K562 (cell line): ENCODE data around the gene ZNF276. TPM values are rescaled to one million over a fixed set of nuclear protein-coding genes. Genes with fewer than 3 reads are reported as not detected.

ENCODE experiments used
- ATAC-seq: fragments of 200-7000 bp; cut with Tn5 transposase; 3 replicates; pipeline ENCODE4 v1.9.1; 2020; ENCODE audit warnings: moderate library complexity
- BruUV-seq: library from RNA; stranded (reverse); fragments of 400-500 nt; replicated peaks from 2 replicates; lab custom pipeline; 2021; lab: Mats Ljungman, UMichigan
- CTCF ChIA-PET: fragments of 300-600 bp; formaldehyde crosslinking; extraction: SDS; loops from one replicate; lab custom pipeline; 2021; ENCODE audit warnings: low intra/inter-chr PET ratio; lab: Yijun Ruan, JAX
- POLR2A ChIA-PET: fragments of 300-600, 350-650 bp; sonication (Branson Sonifier 250); formaldehyde crosslinking; extraction: SDS; loops from one replicate; lab custom pipeline; 2021; ENCODE audit warnings: antibody characterized with exemption, inconsistent platforms; lab: Yijun Ruan, JAX
- DNase-seq, 4 experiments: peaks; one replicate each; pipeline versions ENCODE4 v3.0.0 to v3.0.0-alpha.2; 2011 to 2018; ENCODE audit warnings: low spot score in 3 of 4, mixed read lengths in 3 of 4; ENCODE audit errors: extremely low read depth in 1 of 4
- FAIRE-seq: peaks from 2 replicates; lab custom pipeline; 2011; peaks lifted over from hg19 to GRCh38; lab: Jason Lieb, UNC
- H2AFZ ChIP-seq: 2 replicates; pipeline ENCODE4 v1.6.0; 2011; ENCODE audit warnings: low read depth, low read length, control low read depth, inconsistent platforms
- H3K27ac ChIP-seq: fragments of 200-600 bp; 3 replicates; pipeline ENCODE4 v1.8.0; 2011; ENCODE audit warnings: low read depth, mild to moderate bottlenecking, control low read depth, inconsistent platforms, low read length, moderate library complexity, mixed read lengths; ENCODE audit errors: extremely low read depth
- H3K27me3 ChIP-seq, 2 experiments: fragments of 300-600 bp in 1 of 2; 2 replicates in 1 of 2; 3 replicates in 1 of 2; pipeline versions ENCODE4 v1.6.0 to v1.8.0; 2011; ENCODE audit warnings: inconsistent platforms in 2 of 2, low read length in 2 of 2, mild to moderate bottlenecking in 1 of 2, mixed read lengths in 1 of 2, moderate library complexity in 1 of 2; ENCODE audit not compliant: control insufficient read depth in 2 of 2, insufficient read depth in 2 of 2
- H3K36me3 ChIP-seq: fragments of 300-600 bp; 3 replicates; pipeline ENCODE4 v1.8.0; 2011; ENCODE audit warnings: mild to moderate bottlenecking, low read length, inconsistent platforms; ENCODE audit not compliant: control insufficient read depth, insufficient read depth
- H3K4me1 ChIP-seq, 2 experiments: fragments of 200-600 bp in 1 of 2; replicated peaks in 1 of 2; 2 replicates in 1 of 2; 3 replicates in 1 of 2; pipeline versions ENCODE4 v1.5.1 to v1.8.0; 2011; ENCODE audit warnings: inconsistent platforms in 2 of 2, low read length in 2 of 2, mild to moderate bottlenecking in 1 of 2, mixed read lengths in 1 of 2, moderate library complexity in 1 of 2; ENCODE audit not compliant: control insufficient read depth in 2 of 2, insufficient read depth in 2 of 2
- H3K4me2 ChIP-seq: 2 replicates; pipeline ENCODE4 v1.6.1; 2011; ENCODE audit warnings: low read length, control low read depth, inconsistent platforms, mixed read lengths; ENCODE audit not compliant: insufficient read depth
- H3K4me3 ChIP-seq: fragments of 200-600 bp; sonication (generic), shearing (Covaris generic); 2 replicates; pipeline ENCODE4 v1.5.1; 2016; ENCODE audit warnings: control low read depth, inconsistent platforms
- H3K79me2 ChIP-seq: fragments of 200-600 bp; 3 replicates; pipeline ENCODE4 v1.8.0; 2011; ENCODE audit warnings: low read length, inconsistent platforms; ENCODE audit not compliant: control insufficient read depth, insufficient read depth
- H3K9ac ChIP-seq, 2 experiments: 2 replicates each; pipeline versions ENCODE4 v1.6.0 to v1.6.1; 2011; ENCODE audit warnings: low read depth in 2 of 2, low read length in 2 of 2, control low read depth in 1 of 2, inconsistent platforms in 1 of 2, mild to moderate bottlenecking in 1 of 2, mixed read lengths in 1 of 2; ENCODE audit not compliant: insufficient read depth in 1 of 2
- H3K9me1 ChIP-seq: one replicate; pipeline ENCODE4 v1.6.0; 2011; ENCODE audit warnings: inconsistent platforms, mild to moderate bottlenecking, low read length, moderate library complexity; ENCODE audit not compliant: control insufficient read depth, insufficient read depth
- H3K9me3 ChIP-seq: replicated peaks from 2 replicates; pipeline ENCODE4 v1.5.1; 2011; ENCODE audit warnings: low read depth, low read length, inconsistent platforms; ENCODE audit not compliant: control insufficient read depth, insufficient read depth
- H4K20me1 ChIP-seq: replicated peaks from 2 replicates; pipeline ENCODE4 v1.6.1; 2011; ENCODE audit warnings: low read length, inconsistent platforms, mixed read lengths; ENCODE audit not compliant: control insufficient read depth, insufficient read depth
- POLR2A ChIP-seq: fragments of 450-650 bp; conservative IDR thresholded peaks from 2 replicates; pipeline ENCODE4 v1.6.1; 2016
- POLR2G ChIP-seq: fragments of 200-400 bp; formaldehyde crosslinking; IDR thresholded peaks from 2 replicates; pipeline ENCODE4 v1.6.1; 2017; ENCODE audit warnings: low read depth, mild to moderate bottlenecking, antibody characterized with exemption, low read length, moderate library complexity
- PRMT5 ChIP-seq: sonication (generic); formaldehyde crosslinking; IDR thresholded peaks from 2 replicates; pipeline ENCODE4 v1.5.0; 2020; ENCODE audit warnings: missing genetic modification reagents
- RBM14 ChIP-seq: fragments of 200-400 bp; formaldehyde crosslinking; IDR thresholded peaks from 2 replicates; pipeline ENCODE4 v1.6.1; 2018; ENCODE audit warnings: low read depth, mild to moderate bottlenecking, low read length, moderate library complexity, borderline replicate concordance; ENCODE audit not compliant: insufficient read depth
- SUPT5H ChIP-seq: fragments of 450-650 bp; IDR thresholded peaks from 2 replicates; pipeline ENCODE4 v1.6.1; 2016
- TSC22D4 ChIP-seq: fragments of 450-650 bp; IDR thresholded peaks from 2 replicates; pipeline ENCODE4 v1.6.1; 2016; ENCODE audit warnings: missing genetic modification characterization, missing biosample characterization, control low read depth
- ZNF444 ChIP-seq: fragments of 250-450 bp; sonication (Bioruptor Pico); IDR thresholded peaks from 2 replicates; pipeline ENCODE4 v1.4.0; 2020; ENCODE audit warnings: mild to moderate bottlenecking, moderate library complexity
- WGBS: fragments of 100-300 bp; shearing (Covaris generic); methylation state at CpG from one replicate; pipeline ENCODE4 v1.1.6; 2016; ENCODE audit warnings: low coverage, mixed read lengths; ENCODE audit not compliant: insufficient coverage; ENCODE audit errors: missing lambda C conversion rate; 5-methylcytosine and 5-hydroxymethylcytosine counted together
- in situ Hi-C: fragments of 300-500 bp; cut with MboI; formaldehyde crosslinking; loops from 4 replicates; pipeline ENCODE4 v1.15.0; 2018; ENCODE audit warnings: inconsistent platforms, mixed read lengths
- intact Hi-C: fragments of 100-400 bp; cut with micrococcal nuclease; formaldehyde crosslinking; loops from 2 replicates; pipeline ENCODE4 v1.14.2; 2022
- polyA plus RNA-seq, 8 experiments: library from polyadenylated mRNA; depleted of rRNA in 4 of 8; stranded (reverse) in 5 of 8; unstranded in 3 of 8; fragments of >200 nt; fragmentation: Nextera tagmentation in 2 of 8; fragmentation: Illumina TruSeq in 1 of 8; extraction: Ambion mirVana in 2 of 8; extraction: Trizol in 1 of 8; gene quantifications; 2 replicates each; pipeline versions ENCODE4 v1.2.1 to v1.2.3, GENCODE V29; 2011 to 2014; ENCODE audit warnings: inconsistent platforms in 1 of 8, missing spikeins in 1 of 8
- total RNA-seq, 7 experiments: library from RNA; depleted of rRNA in 6 of 7; stranded (reverse); fragments of >200 nt in 6 of 7; fragmentation: Illumina TruSeq in 2 of 7; extraction: Trizol in 2 of 7; gene quantifications; 2 replicates each; pipeline versions ENCODE4 v1.2.1 to v1.2.3, GENCODE V29; 2011 to 2021; ENCODE audit warnings: low replicate concordance in 1 of 7
- TF ChIP-seq, protein P1 (sequence below): fragments of 450-650 bp; formaldehyde crosslinking; conservative IDR thresholded peaks from 2 replicates; pipeline ENCODE4 v1.4.0; 2022; ENCODE audit warnings: mild to moderate bottlenecking, missing genetic modification characterization

ZNF276 gene
- total and polyA plus RNA-seq, 9 of the 15 experiments (the other 6 are each of a cell fraction or from before 2014, with no cell fraction given) = 0.49 to 43.9 (median 15.8) TPM

DNA sequence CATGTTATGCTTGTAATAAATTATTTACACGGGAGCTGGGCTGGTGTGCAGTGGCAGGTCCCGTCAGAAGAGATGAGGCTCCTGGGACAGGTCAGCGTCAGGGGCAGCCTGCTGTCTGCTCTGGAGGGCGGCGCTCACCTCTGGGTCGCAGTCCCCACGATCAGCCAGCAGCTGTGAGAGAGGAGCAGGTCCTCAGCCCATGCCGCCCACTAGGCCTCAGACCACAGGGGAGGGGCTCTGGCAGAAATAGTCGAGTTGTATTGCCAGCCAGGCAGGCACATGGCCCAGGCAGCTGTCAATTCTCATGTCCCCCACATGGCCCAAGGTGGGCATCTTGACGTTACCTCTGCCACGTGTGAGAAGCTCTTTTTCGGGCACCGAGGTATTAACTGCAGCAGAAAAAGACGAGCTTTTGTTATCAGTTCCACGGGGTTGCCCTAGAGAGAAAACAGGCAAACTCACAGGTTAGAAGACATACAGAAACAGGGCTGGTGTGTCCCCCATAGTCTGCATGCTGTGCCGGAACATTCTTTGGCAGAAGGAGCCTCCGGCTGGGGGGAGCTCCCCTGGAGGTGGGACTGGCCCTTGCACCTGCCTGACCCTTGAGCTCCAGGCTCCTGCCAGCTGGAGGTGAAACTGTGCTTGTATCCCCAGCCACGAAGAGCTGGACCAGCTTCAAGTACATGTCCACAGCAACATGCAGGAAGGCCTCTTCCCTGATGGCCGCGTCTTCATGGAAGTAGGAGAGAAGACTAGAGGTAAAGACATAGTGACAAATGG lies 17.4 kb downstream of the ZNF276 start:
- H3K79me2 ChIP-seq = 0 out of 3 replicates have a peak, but pooled peaks cover 3% of the 10 kb centered on the region
- TF ChIP-seq POLR2G (peak; percentile 67; the same call in 1 of the 2 replicates), SUPT5H (0 out of 2 replicates have a peak, but pooled peaks have one; percentile 43), POLR2A (peak; percentile 28; the same call in 1 of the 2 replicates), PRMT5 (CRISPR knock-in tag) (no peak), TSC22D4 (no peak), ZNF444 (CRISPR knock-in tag) (no peak), RBM14 (no peak)
- TF ChIP-seq, protein P1, sequence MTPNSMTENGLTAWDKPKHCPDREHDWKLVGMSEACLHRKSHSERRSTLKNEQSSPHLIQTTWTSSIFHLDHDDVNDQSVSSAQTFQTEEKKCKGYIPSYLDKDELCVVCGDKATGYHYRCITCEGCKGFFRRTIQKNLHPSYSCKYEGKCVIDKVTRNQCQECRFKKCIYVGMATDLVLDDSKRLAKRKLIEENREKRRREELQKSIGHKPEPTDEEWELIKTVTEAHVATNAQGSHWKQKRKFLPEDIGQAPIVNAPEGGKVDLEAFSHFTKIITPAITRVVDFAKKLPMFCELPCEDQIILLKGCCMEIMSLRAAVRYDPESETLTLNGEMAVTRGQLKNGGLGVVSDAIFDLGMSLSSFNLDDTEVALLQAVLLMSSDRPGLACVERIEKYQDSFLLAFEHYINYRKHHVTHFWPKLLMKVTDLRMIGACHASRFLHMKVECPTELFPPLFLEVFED (CRISPR knock-in tag) = no peak
- TF ChIP-seq, all 486 proteins: peak for 3
- ChIA-PET POLR2A (interaction anchor here (0.6 to 5.4 kb wide), 11 partner anchors 8 to 134 kb away, joined by 3 to 37 read pairs (median 3); partner anchors contain the start of gene TCF25), CTCF (no interaction called here)
- no peak overlapping the region for H3K4me2 ChIP-seq
- no peak for DNase-seq
- H3K4me1 ChIP-seq = 0 out of 5 replicates have a peak, but pooled peaks cover 0 to 4% of the 10 kb centered on the region in 2 experiments
- no peak overlapping the region for H3K9ac ChIP-seq
- H3K36me3 ChIP-seq = peaks cover 96% of the 10 kb centered on the region
- H2AFZ ChIP-seq = no peak overlapping the region
- no peaks in the 10 kb centered on the region for H3K27me3 ChIP-seq
- no peaks in the 10 kb centered on the region for H3K9me1 ChIP-seq
- no peak overlapping the region for H3K4me3 ChIP-seq
- H3K27ac ChIP-seq = no peak overlapping the region
- peak; percentile 7; the same call in 2 of the 3 replicates for ATAC-seq
- 89% methylated on average over 20 of the region's 20 CpGs for WGBS
- BruUV-seq = TSS peak; percentile 31
- intact Hi-C loops (no loop called here), in situ Hi-C loops (no loop called here)
- peaks cover 6% of the 10 kb centered on the region; the same call in 1 of the 2 replicates for H4K20me1 ChIP-seq
- H3K9me3 ChIP-seq = no peaks in the 10 kb centered on the region
- FAIRE-seq = peak; percentile 26
